Sigmoid colon (tissue), 4 donors: ENCODE results near the gene HAUS8.

Source experiments
- CTCF ChIP-seq, 4 experiments: fragments of 450-650 bp in 3 of 4; fragments of 200-600 bp in 1 of 4; IDR thresholded peaks; one replicate each; pipeline ENCODE4 v1.5.1; 2016 to 2019; ENCODE audit warnings: antibody characterized with exemption in 4 of 4, mild to moderate bottlenecking in 3 of 4, moderate library complexity in 2 of 4
- EP300 ChIP-seq, 4 donors: sonication (generic); formaldehyde crosslinking; IDR thresholded peaks; one replicate each; pipeline ENCODE4 v1.6.1; 2017; ENCODE audit warnings: antibody characterized with exemption in 4 of 4
- POLR2A ChIP-seq, 2 donors: fragments of 450-650 bp; IDR thresholded peaks; one replicate each; pipeline ENCODE4 v1.6.1; 2016; ENCODE audit warnings: antibody characterized with exemption in 2 of 2, mild to moderate bottlenecking in 2 of 2, moderate library complexity in 2 of 2
- POLR2AphosphoS5 ChIP-seq, 4 donors: sonication (generic); formaldehyde crosslinking; IDR thresholded peaks; one replicate each; pipeline ENCODE4 v1.6.1; 2017; ENCODE audit warnings: antibody characterized with exemption in 4 of 4

- no peak for TF ChIP-seq CTCF (IDR thresholded peaks at IDR 0.05)
- no peak for TF ChIP-seq POLR2AphosphoS5 (IDR thresholded peaks at IDR 0.05)
- TF ChIP-seq POLR2A (IDR thresholded peaks at IDR 0.05): no peak
- TF ChIP-seq EP300 (IDR thresholded peaks at IDR 0.05): no peak
Measured at GRCh38 chr19:17031741-17032140, 43.5 kb downstream of the HAUS8 start.
